Esophagus muscularis mucosa (tissue), 4 donors: ENCODE results near the gene VGF. TPM values are rescaled to one million over a fixed set of nuclear protein-coding genes. Genes with fewer than 3 reads are reported as not detected.

Experiments
- DNase-seq: peaks from one replicate; pipeline ENCODE4 v3.0.0-alpha.2; 2017; ENCODE audit errors: extremely low spot score
- H3K27ac ChIP-seq, 4 donors: fragments of 200-600 bp; sonication (generic); replicated peaks in 1 of 4; 1 replicate in 3 of 4; 2 replicates in 1 of 4; pipeline ENCODE4 v1.5.1; 2016 to 2019; ENCODE audit warnings: mild to moderate bottlenecking in 1 of 4
- H3K27me3 ChIP-seq, 4 donors: fragments of 200-600 bp; sonication (generic); one replicate each; pipeline versions ENCODE4 v1.5.1 to v1.6.0; 2016 to 2019
- H3K36me3 ChIP-seq, 4 donors: fragments of 200-600 bp; sonication (generic); one replicate each; pipeline ENCODE4 v1.5.1; 2016 to 2019
- H3K4me1 ChIP-seq, 4 donors: fragments of 200-600 bp; sonication (generic); one replicate each; pipeline ENCODE4 v1.5.1; 2016 to 2019
- H3K4me3 ChIP-seq, 4 donors: fragments of 200-600 bp; sonication (generic); 1 replicate in 2 of 4; 2 replicates in 2 of 4; pipeline ENCODE4 v1.5.1; 2016 to 2019; ENCODE audit warnings: mild to moderate bottlenecking in 4 of 4, moderate library complexity in 1 of 4
- H3K9me3 ChIP-seq, 4 donors: fragments of 200-600 bp; sonication (generic); 1 replicate in 3 of 4; 2 replicates in 1 of 4; pipeline ENCODE4 v1.5.1; 2016 to 2019
- CTCF ChIP-seq, 3 experiments: fragments of 200-600 bp in 2 of 3; fragments of 450-650 bp in 1 of 3; sonication (generic) in 2 of 3; IDR thresholded peaks; one replicate each; pipeline ENCODE4 v1.5.1; 2017 to 2019; ENCODE audit warnings: antibody characterized with exemption in 3 of 3, mild to moderate bottlenecking in 2 of 3, moderate library complexity in 1 of 3
- EP300 ChIP-seq: sonication (generic); formaldehyde crosslinking; IDR thresholded peaks from one replicate; pipeline ENCODE4 v1.6.1; 2017; ENCODE audit warnings: antibody characterized with exemption
- POLR2A ChIP-seq: fragments of 450-650 bp; IDR thresholded peaks from one replicate; pipeline ENCODE4 v1.6.1; 2017; ENCODE audit warnings: antibody characterized with exemption, moderate library complexity, mild to moderate bottlenecking, low read depth
- POLR2AphosphoS5 ChIP-seq, 2 donors: sonication (generic); formaldehyde crosslinking; IDR thresholded peaks; one replicate each; pipeline ENCODE4 v1.6.1; 2017; ENCODE audit warnings: antibody characterized with exemption in 2 of 2
- WGBS: methylation state at CpG from one replicate; pipeline ENCODE4 v1.1.5; 2018; 5-methylcytosine and 5-hydroxymethylcytosine counted together
- intact Hi-C: fragments of 100-400 bp; cut with DNase I; formaldehyde crosslinking; loops from one replicate; pipeline ENCODE4 v1.15.1; 2023
- total RNA-seq, 4 donors: library from RNA; depleted of rRNA; stranded (reverse); fragments of >200 nt; gene quantifications; one replicate each; pipeline versions ENCODE4 v1.1.0 to v1.2.1, GENCODE V29; 2016

Gene VGF
- total RNA-seq, 4 donors from 2014 or later, result 0.23 to 0.33 (median 0.26) TPM; not detected in 1

DNA sequence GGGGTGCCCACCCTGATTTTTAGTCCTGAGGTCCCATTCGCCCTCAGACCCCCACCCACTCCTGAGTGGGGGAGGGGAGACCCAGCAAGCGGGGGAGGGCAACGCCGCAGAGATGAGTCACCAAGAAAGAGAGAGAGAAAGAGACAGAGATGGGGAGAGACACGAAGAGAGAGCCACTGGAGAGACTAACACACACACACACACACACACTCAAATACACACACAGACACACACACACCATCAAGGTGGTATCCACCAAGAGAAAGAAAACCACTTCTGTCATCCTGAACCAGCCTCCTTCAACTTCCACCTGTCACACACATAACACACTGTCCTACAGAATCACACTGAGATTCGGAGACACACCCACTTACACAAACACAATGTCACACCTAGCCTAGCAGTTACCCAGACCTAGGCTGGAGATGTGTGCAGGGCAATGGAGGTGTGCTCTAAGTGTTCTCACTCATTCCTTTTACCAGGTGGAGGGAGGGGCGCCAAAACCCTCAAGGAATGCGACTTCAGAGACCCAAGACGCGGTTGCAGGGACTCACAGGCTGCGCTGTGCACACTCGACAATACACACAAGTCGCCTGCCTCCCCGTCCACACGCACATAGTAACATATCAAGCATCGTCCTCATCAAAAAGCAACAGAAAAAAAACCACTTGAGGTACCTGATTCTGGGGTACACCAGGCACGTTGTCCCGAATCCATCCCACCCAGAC lies 3.9 kb upstream of the VGF start:
- Histone ChIP-seq H3K4me3 (no peak overlapping the region), H3K27me3 (peaks cover 27 to 100% (median 99%) of the 10 kb centered on the region in 4 donors), H3K27ac (no peak overlapping the region), H3K4me1 (peaks cover 53 to 69% (median 57%) of the 10 kb centered on the region in 4 donors), H3K9me3 (no peaks in the 10 kb centered on the region), H3K36me3 (no peaks in the 10 kb centered on the region)
- DNase-seq, result no peak
- WGBS, result 2% methylated on average over 9 of the region's 18 CpGs
- intact Hi-C loops, result loop anchor here (1.0 kb wide), 1 partner anchor 25 kb away; no protein-coding TSS in a partner anchor
- TF ChIP-seq POLR2AphosphoS5 (IDR thresholded peaks at IDR 0.05) (no peak), EP300 (no peak), CTCF (IDR thresholded peaks at IDR 0.05) (no peak)

- Histone ChIP-seq H3K4me1 (peaks cover 53 to 69% (median 58%) of the 10 kb centered on the region in 4 donors), H3K27me3 (peaks cover 34 to 100% (median 99%) of the 10 kb centered on the region in 4 donors), H3K9me3 (no peaks in the 10 kb centered on the region), H3K27ac (no peak overlapping the region), H3K36me3 (no peaks in the 10 kb centered on the region), H3K4me3 (no peak overlapping the region)
- TF ChIP-seq CTCF (IDR thresholded peaks at IDR 0.05), result no peak
- no peak for TF ChIP-seq EP300
- no peak for TF ChIP-seq POLR2AphosphoS5 (IDR thresholded peaks at IDR 0.05)
- no peak for TF ChIP-seq POLR2A
- intact Hi-C loops, result loop anchor here (1.0 kb wide), 1 partner anchor 24 kb away; no protein-coding TSS in a partner anchor
- WGBS, result 7% methylated on average over 6 of the region's 6 CpGs
- DNase-seq, result no peak
Observed at GRCh38 chr7:101168412-101169049, 3.2 kb upstream of the VGF start.

DNA sequence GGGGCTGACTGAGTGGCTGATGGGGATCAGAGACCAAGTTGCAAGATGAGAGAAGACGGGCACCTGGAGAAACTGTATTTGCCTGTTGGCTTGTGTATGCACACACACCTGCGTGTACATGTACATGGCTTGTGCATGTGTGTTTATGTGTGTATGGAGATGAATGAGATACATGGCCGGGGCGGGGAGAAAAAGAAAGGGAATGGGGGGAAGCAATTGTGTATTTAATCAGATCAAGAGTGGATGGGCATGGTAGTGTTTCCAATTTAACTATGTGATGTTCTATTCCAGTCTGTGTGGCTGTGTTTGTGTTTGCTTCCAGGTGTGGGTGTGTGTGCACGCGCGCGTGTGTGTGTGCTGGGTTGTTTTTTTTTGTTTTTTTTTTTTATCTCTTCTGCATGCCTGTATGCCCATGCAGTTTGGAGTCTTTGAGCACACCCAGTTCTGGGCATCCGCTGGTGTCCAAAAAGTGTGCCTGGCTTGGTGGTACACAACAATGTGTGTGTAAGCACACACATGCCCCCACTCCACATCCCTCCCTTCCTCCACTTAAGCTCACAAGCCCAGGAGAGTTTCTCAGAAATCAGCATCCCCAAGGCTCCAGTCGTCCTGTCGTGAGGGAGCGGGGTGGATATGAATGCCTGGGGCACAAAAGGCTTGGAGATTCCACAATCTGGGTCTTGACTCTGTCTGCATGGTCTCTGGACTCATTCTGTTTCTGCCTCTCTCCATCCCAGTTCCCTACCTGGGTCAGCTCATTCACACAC lies 2.5 kb upstream of the VGF start:
- WGBS, result 3% methylated on average over 12 of the region's 12 CpGs
- Histone ChIP-seq H3K27me3 (peaks cover 29 to 100% (median 98%) of the 10 kb centered on the region in 4 donors), H3K4me1 (peaks cover 53 to 69% (median 58%) of the 10 kb centered on the region in 4 donors)

More for the DNA sequence above, 2.5 kb upstream of the VGF start:
- no peak overlapping the region for H3K27ac ChIP-seq
- TF ChIP-seq POLR2A (no peak), CTCF (IDR thresholded peaks at IDR 0.05) (no peak), EP300 (no peak), POLR2AphosphoS5 (IDR thresholded peaks at IDR 0.05) (no peak)
- H3K36me3 ChIP-seq, result no peaks in the 10 kb centered on the region
- no peaks in the 10 kb centered on the region for H3K9me3 ChIP-seq
- no peak for DNase-seq
- no peak overlapping the region for H3K4me3 ChIP-seq
- intact Hi-C loops, result no loop called here
